ENCODE data around the gene FNDC3B. TPM values are rescaled to one million over a fixed set of nuclear protein-coding genes. Genes with fewer than 3 reads are reported as not detected.

Gene FNDC3B
- total RNA-seq, 4 donors from 2014 or later, result 59.8 to 72.6 (median 65.6) TPM

GRCh38 chr3:172372895-172373294, 333.5 kb downstream of the FNDC3B start:
- H3K27me3 ChIP-seq, result no peaks in the 10 kb centered on the region
- no peak for DNase-seq (ENCODE audit: extremely low spot score)
- intact Hi-C loops (cut with DNase I), result no loop called here
- no peak for TF ChIP-seq CTCF (IDR thresholded peaks at IDR 0.05)
- no peak for TF ChIP-seq POLR2AphosphoS5 (IDR thresholded peaks at IDR 0.05)
- TF ChIP-seq POLR2A (IDR thresholded peaks at IDR 0.05; ENCODE audit: low read depth), result no peak
- no peak for TF ChIP-seq EP300 (IDR thresholded peaks at IDR 0.05)
- H3K4me1 ChIP-seq, result peaks cover 8 to 43% (median 18%) of the 10 kb centered on the region in 4 donors
- no peak overlapping the region for H3K27ac ChIP-seq (replicated peaks in 1 of 4)
- H3K9me3 ChIP-seq, result no peaks in the 10 kb centered on the region
- peaks cover under 1 to 54% (median 16%) of the 10 kb centered on the region in 4 donors for H3K36me3 ChIP-seq
- 91% methylated on average over 4 of the region's 4 CpGs for WGBS
- H3K4me3 ChIP-seq, result no peak overlapping the region

GRCh38 chr3:172373912-172374311, 334.5 kb downstream of the FNDC3B start:
- H3K9me3 ChIP-seq, result no peaks in the 10 kb centered on the region
- H3K27me3 ChIP-seq, result no peaks in the 10 kb centered on the region
- intact Hi-C loops (cut with DNase I), result no loop called here
- WGBS, result 90% methylated on average over 5 of the region's 5 CpGs
- TF ChIP-seq CTCF (IDR thresholded peaks at IDR 0.05), result no peak
- no peak for TF ChIP-seq POLR2A (IDR thresholded peaks at IDR 0.05; ENCODE audit: low read depth)
- no peak for TF ChIP-seq EP300 (IDR thresholded peaks at IDR 0.05)
- TF ChIP-seq POLR2AphosphoS5 (IDR thresholded peaks at IDR 0.05), result no peak
- H3K27ac ChIP-seq (replicated peaks in 1 of 4), result no peak overlapping the region
- H3K4me1 ChIP-seq, result peaks cover 8 to 34% (median 14%) of the 10 kb centered on the region in 4 donors
- DNase-seq (ENCODE audit: extremely low spot score), result no peak
- no peak overlapping the region for H3K4me3 ChIP-seq
- H3K36me3 ChIP-seq, result peaks cover 10 to 64% (median 25%) of the 10 kb centered on the region in 4 donors

DNA sequence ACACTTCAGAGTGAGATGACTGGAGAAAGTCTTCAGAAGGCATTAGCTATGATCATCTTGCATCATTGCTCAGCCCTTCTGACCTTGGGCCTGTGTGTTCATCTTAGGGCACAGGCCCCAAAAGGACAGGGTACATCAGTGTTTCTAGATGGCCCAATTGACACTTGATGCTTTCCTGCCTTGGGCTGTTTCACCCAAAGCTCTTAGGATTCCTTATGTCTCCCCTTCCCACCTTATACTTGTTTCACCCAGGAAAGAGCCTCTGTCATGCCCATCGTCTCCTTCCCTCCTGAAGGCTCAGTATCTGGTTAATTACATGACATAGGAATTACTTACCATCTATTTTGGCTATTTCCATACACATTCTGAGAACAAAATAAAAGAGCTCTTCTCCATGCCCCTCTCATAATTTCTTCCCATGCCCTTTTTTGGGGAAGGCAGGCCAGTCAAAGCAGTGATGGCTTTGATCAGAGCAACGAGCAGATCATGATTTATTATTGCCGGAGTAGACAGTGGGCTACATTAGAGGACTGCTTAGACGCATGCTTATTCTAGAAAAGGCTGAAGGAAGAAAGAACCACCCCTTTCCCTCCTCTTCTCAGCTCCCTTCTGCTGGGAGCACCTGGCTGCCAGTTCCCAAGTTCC, 335.9 kb downstream of the FNDC3B start:
- no peak overlapping the region for H3K4me3 ChIP-seq
- intact Hi-C loops (cut with DNase I), result no loop called here
- H3K27ac ChIP-seq (replicated peaks in 1 of 4), result no peak overlapping the region
- TF ChIP-seq POLR2A (IDR thresholded peaks at IDR 0.05; ENCODE audit: low read depth), result no peak
- no peak for TF ChIP-seq POLR2AphosphoS5 (IDR thresholded peaks at IDR 0.05)
- TF ChIP-seq EP300 (IDR thresholded peaks at IDR 0.05), result no peak
- TF ChIP-seq CTCF (IDR thresholded peaks at IDR 0.05), result no peak
- H3K27me3 ChIP-seq, result no peaks in the 10 kb centered on the region
- DNase-seq (ENCODE audit: extremely low spot score), result no peak
- 88% methylated on average over 4 of the region's 4 CpGs for WGBS
- H3K9me3 ChIP-seq, result peaks cover 0 to 4% (median 0%) of the 10 kb centered on the region in 4 donors
- H3K36me3 ChIP-seq, result peaks cover 25 to 78% (median 37%) of the 10 kb centered on the region in 4 donors
- H3K4me1 ChIP-seq, result peaks cover 2 to 19% (median 7%) of the 10 kb centered on the region in 4 donors

DNA sequence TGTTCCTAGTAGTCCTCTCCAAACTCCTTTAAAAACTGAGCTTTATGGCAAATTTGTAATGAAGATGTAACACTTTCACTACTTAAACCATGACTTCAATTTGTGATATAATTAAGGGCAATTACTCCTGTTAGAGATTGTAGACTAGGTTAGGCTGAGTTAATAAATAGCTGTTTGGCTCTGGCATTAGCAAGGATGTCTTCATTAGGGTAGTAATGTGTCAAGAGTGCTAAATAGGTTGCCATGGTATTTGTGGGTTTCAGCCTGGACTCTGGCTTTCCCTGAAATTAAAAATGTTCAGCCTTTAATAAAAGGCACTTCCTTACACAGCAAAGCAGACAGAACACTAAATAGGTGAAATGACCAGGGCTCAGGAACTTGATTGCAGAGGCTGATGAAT, 337.0 kb downstream of the FNDC3B start:
- H3K27me3 ChIP-seq, result no peaks in the 10 kb centered on the region
- H3K9me3 ChIP-seq, result peaks cover 0 to 4% (median 0%) of the 10 kb centered on the region in 4 donors
- TF ChIP-seq EP300 (IDR thresholded peaks at IDR 0.05) (no peak), POLR2AphosphoS5 (IDR thresholded peaks at IDR 0.05) (no peak), POLR2A (IDR thresholded peaks at IDR 0.05; ENCODE audit: low read depth) (no peak), CTCF (IDR thresholded peaks at IDR 0.05) (no peak)
- no peak overlapping the region for H3K27ac ChIP-seq (replicated peaks in 1 of 4)
- no peak overlapping the region for H3K4me3 ChIP-seq
- peaks cover 0 to 15% (median 2%) of the 10 kb centered on the region in 4 donors for H3K4me1 ChIP-seq
- H3K36me3 ChIP-seq, result peaks cover 32 to 85% (median 46%) of the 10 kb centered on the region in 4 donors
- intact Hi-C loops (cut with DNase I), result no loop called here
- DNase-seq (ENCODE audit: extremely low spot score), result no peak

Data from esophagus muscularis mucosa (tissue), 4 donors.